ENCODE measurements around the gene PDE4D. TPM values are rescaled to one million over a fixed set of nuclear protein-coding genes. Genes with fewer than 3 reads are reported as not detected.

Gene PDE4D
- total and polyA plus RNA-seq, 10 of the 15 experiments (the other 5 are each of a cell fraction or from before 2014, with no cell fraction given) = 0.87 to 4.1 (median 2.2) TPM

GRCh38 chr5:59536875-59537274, 356.7 kb downstream of the PDE4D start (continued):
- no peak for TF ChIP-seq RBBP5 (conservative IDR thresholded peaks at IDR 0.05)

- ChIA-PET CTCF (no interaction called here), RAD21 (ENCODE audit: unreplicated experiment) (interaction anchor here (0.7 kb wide), 1 partner anchor 59 kb away, joined by 3 read pairs; no protein-coding TSS in a partner anchor), POLR2A (no interaction called here), SMC1A (ENCODE audit: uncharacterized antibody, unreplicated experiment) (interaction anchor here (1.2 kb wide), 1 partner anchor 10 kb away, joined by 3 read pairs; no protein-coding TSS in a partner anchor)
- Histone ChIP-seq H3K4me2 (ENCODE audit: control insufficient read depth, insufficient read depth) (no peak overlapping the region), H4K20me1 (ENCODE audit: control insufficient read depth, insufficient read depth) (no peaks in the 10 kb centered on the region), H3K27me3 (replicated peaks in 1 of 2; ENCODE audit: control insufficient read depth in 2 of 2, insufficient read depth in 2 of 2, low read length in 1 of 2) (no peaks in the 10 kb centered on the region), H2AFZ (ENCODE audit: control insufficient read depth, low read depth, low read length) (no peak overlapping the region), H3K9me3 (replicated peaks; ENCODE audit: control insufficient read depth, insufficient read depth, low read length) (no peaks in the 10 kb centered on the region), H3K79me2 (ENCODE audit: control insufficient read depth, insufficient read depth, low read length) (no peaks in the 10 kb centered on the region), H3K27ac (ENCODE audit: control insufficient read depth, insufficient read depth) (no peak overlapping the region), H3K36me3 (ENCODE audit: control insufficient read depth in 2 of 2, insufficient read depth in 2 of 2, low read length in 1 of 2) (no peaks in the 10 kb centered on the region), H3K9ac (ENCODE audit: control insufficient read depth, insufficient read depth, low read length) (no peak overlapping the region), H3K4me3 (no peak overlapping the region), H3K4me1 (ENCODE audit: control insufficient read depth, insufficient read depth, low read length) (no peaks in the 10 kb centered on the region)
- WGBS (ENCODE audit: insufficient coverage, insufficient replicate concordance, low lambda C conversion rate, missing lambda C conversion rate) = 89% methylated on average over 2 of the region's 2 CpGs
- BruUV-seq (replicated peaks) = no TSS peak
- in situ Hi-C loops (cut with MboI) = no loop called here
- ATAC-seq (no peak), DNase-seq (ENCODE audit: low read depth, low spot score) (no peak), FAIRE-seq (no peak)
- intact Hi-C loops (cut with micrococcal nuclease; ENCODE audit: unreplicated experiment) = no loop called here
- TF ChIP-seq BHLHE40 (IDR thresholded peaks at IDR 0.05; ENCODE audit: borderline replicate concordance in 1 of 2, low read depth in 2 of 2, low read length in 1 of 2) (no peak), POLR2A (IDR thresholded peaks at IDR 0.05; ENCODE audit: low read depth, low read length) (no peak), HDAC6 (IDR thresholded peaks at IDR 0.05; ENCODE audit: unreplicated experiment) (no peak), RFX5 (IDR thresholded peaks at IDR 0.05; ENCODE audit: low read depth, low read length) (no peak), CEBPB (IDR thresholded peaks at IDR 0.05; ENCODE audit: borderline replicate concordance in 1 of 2, low read depth in 2 of 2, low read length in 2 of 2) (no peak), CREB1 (IDR thresholded peaks at IDR 0.05; ENCODE audit: low read depth) (no peak), BACH1 (IDR thresholded peaks at IDR 0.05; ENCODE audit: borderline replicate concordance) (no peak), ZZZ3 (IDR thresholded peaks at IDR 0.05; ENCODE audit: control insufficient read depth, insufficient read length, low read depth) (no peak), NFYB (IDR thresholded peaks at IDR 0.05; ENCODE audit: insufficient read depth, low read depth, low read length) (no peak), FOXM1 (IDR thresholded peaks at IDR 0.05; ENCODE audit: low read depth, low read length) (no peak), STAT3 (IDR thresholded peaks at IDR 0.05; ENCODE audit: low read depth, low read length) (no peak), MYB (IDR thresholded peaks at IDR 0.05; ENCODE audit: borderline replicate concordance, low read depth, low read length) (no peak), TBL1XR1 (IDR thresholded peaks at IDR 0.05; ENCODE audit: low read depth, low read length) (no peak), MAX (IDR thresholded peaks at IDR 0.05; ENCODE audit: low read depth, low read length) (no peak), NRF1 (conservative IDR thresholded peaks at IDR 0.05; ENCODE audit: low read depth, low read length) (no peak), IKZF2 (IDR thresholded peaks at IDR 0.05) (no peak)
Observed at GRCh38 chr5:59535561-59535960, 358.0 kb downstream of the PDE4D start.

Data from GM12878 (cell line).